NCI-H1105 (cell line): Measurements from ENCODE around the gene VRK1.
"Not testable (repeated sequence)": the region's sequence is repeated elsewhere in the genome, so short reads cannot be mapped to it uniquely, and the experiment has no call there.

Experiments
- DNase-seq: peaks from one replicate; lab custom pipeline; 2025; lab: John Stamatoyannopoulos, UW

Gene VRK1

GRCh38 chr14:96883974-96884373, 86.8 kb downstream of the VRK1 start:
- not testable (repeated sequence) for DNase-seq

GRCh38 chr14:96888158-96888557, 91.0 kb downstream of the VRK1 start:
- DNase-seq: no peak

- no peak for DNase-seq
Measured at GRCh38 chr14:96888593-96888992, 91.4 kb downstream of the VRK1 start.

GRCh38 chr14:96889091-96889490, 91.9 kb downstream of the VRK1 start:
- no peak for DNase-seq

- DNase-seq: no peak
Measured at GRCh38 chr14:96893966-96894622, 96.9 kb downstream of the VRK1 start.

- no peak for DNase-seq
Measured at GRCh38 chr14:96894966-96895365, 97.8 kb downstream of the VRK1 start.

GRCh38 chr14:96895658-96896271, 98.6 kb downstream of the VRK1 start:
- DNase-seq: no peak

- no peak for DNase-seq
Measured at GRCh38 chr14:96897184-96897583, 100.0 kb downstream of the VRK1 start.

GRCh38 chr14:96901227-96901626, 104.0 kb downstream of the VRK1 start:
- DNase-seq: no peak

GRCh38 chr14:96902004-96902403, 104.8 kb downstream of the VRK1 start:
- no peak for DNase-seq

- DNase-seq: no peak
Measured at GRCh38 chr14:96903444-96904023, 106.4 kb downstream of the VRK1 start.

GRCh38 chr14:96904201-96904600, 107.0 kb downstream of the VRK1 start:
- DNase-seq: no peak

- DNase-seq: no peak
Measured at GRCh38 chr14:96905065-96905464, 107.9 kb downstream of the VRK1 start.

- no peak for DNase-seq
Measured at GRCh38 chr14:96905825-96906224, 108.6 kb downstream of the VRK1 start.

- DNase-seq: no peak
Measured at GRCh38 chr14:96906434-96906833, 109.3 kb downstream of the VRK1 start.

- no peak for DNase-seq
Measured at GRCh38 chr14:96909841-96910364, 112.7 kb downstream of the VRK1 start.

GRCh38 chr14:96911499-96912149, 114.4 kb downstream of the VRK1 start:
- no peak for DNase-seq

- no peak for DNase-seq
Measured at GRCh38 chr14:96914571-96915128, 117.5 kb downstream of the VRK1 start.

- no peak for DNase-seq
Measured at GRCh38 chr14:96915478-96915877, 118.3 kb downstream of the VRK1 start.

- DNase-seq: no peak
Measured at GRCh38 chr14:96916751-96917150, 119.6 kb downstream of the VRK1 start.

GRCh38 chr14:96917442-96917963, 120.3 kb downstream of the VRK1 start:
- no peak for DNase-seq

GRCh38 chr14:96920023-96920422, 122.8 kb downstream of the VRK1 start:
- DNase-seq: no peak
